ENCODE data around the gene LRRC3C. TPM values are rescaled to one million over a fixed set of nuclear protein-coding genes. Genes with fewer than 3 reads are reported as not detected.

The LRRC3C gene
- total and polyA plus RNA-seq, 2 donors (not counting 1 experiment from before 2014, with no cell fraction given): 0.12 TPM; not detected in 1

- H3K27ac Mint-ChIP-seq: peak overlapping the region; percentile 87
- ChIA-PET POLR2A (no interaction called here), CTCF (interaction anchor here (1.2 to 1.9 kb wide), 3 partner anchors 8 to 54 kb away, joined by 3 to 7 read pairs (median 5); partner anchors contain the start of gene GSDMB)
- Histone ChIP-seq H3K36me3 (replicated peaks in 1 of 2; ENCODE audit: control extremely low read depth in 1 of 2, control insufficient read depth in 1 of 2, extremely low read depth in 1 of 2, insufficient read depth in 2 of 2, low read length in 1 of 2) (peaks cover 0 to 31% of the 10 kb centered on the region in 2 experiments), H3K4me3 (ENCODE audit: control extremely low read depth in 1 of 5, extremely low read depth in 1 of 5, insufficient read depth in 1 of 5, low read depth in 2 of 5, low read length in 4 of 5) (peak overlapping the region; percentile 52 to 93 (median 79)), H3K27ac (ENCODE audit: low read length in 2 of 2) (peak overlapping the region in 1 of 2 donors; percentile 73), H3K9me3 (ENCODE audit: control extremely low read depth in 1 of 3, control insufficient read depth in 2 of 3, insufficient read depth in 1 of 3, low read length in 2 of 3) (no peaks in the 10 kb centered on the region), H3K27me3 (replicated peaks in 1 of 4; ENCODE audit: control extremely low read depth in 1 of 4, control insufficient read depth in 3 of 4, insufficient read depth in 4 of 4, low read length in 3 of 4) (no peaks in the 10 kb centered on the region), H3K9ac (ENCODE audit: low read length) (peak overlapping the region; percentile 81), H4K20me1 (ENCODE audit: control insufficient read depth, insufficient read depth, low read length, poor library complexity, severe bottlenecking) (peaks cover 51% of the 10 kb centered on the region), H2AFZ (ENCODE audit: insufficient read depth, low read depth, low read length, poor library complexity, severe bottlenecking) (no peak overlapping the region), H3K79me2 (ENCODE audit: control insufficient read depth, insufficient read depth, low read length) (peaks cover 59% of the 10 kb centered on the region), H3K4me1 (ENCODE audit: control insufficient read depth in 2 of 2, insufficient read depth in 2 of 2, low read length in 2 of 2) (peaks cover 41 to 42% of the 10 kb centered on the region in 2 donors), H3K4me2 (replicated peaks; ENCODE audit: low read depth, low read length, poor library complexity, severe bottlenecking) (peak overlapping the region; percentile 89)
- H3K4me3 Mint-ChIP-seq: peak overlapping the region; percentile 92
- DNase-seq (no peak), ATAC-seq (ENCODE audit: low read depth) (no peak)
- H3K27me3 Mint-ChIP-seq: no peaks in the 10 kb centered on the region
- H3K4me1 Mint-ChIP-seq: peaks cover 45% of the 10 kb centered on the region
- TF ChIP-seq CTCF (IDR thresholded peaks at IDR 0.05) (no peak), EZH2 (IDR thresholded peaks at IDR 0.05; ENCODE audit: borderline replicate concordance, insufficient read depth, low read depth, low read length, poor library complexity, severe bottlenecking) (no peak)
- H3K9me3 Mint-ChIP-seq (ENCODE audit: insufficient read depth): no peaks in the 10 kb centered on the region
- 20% methylated on average over 3 of the region's 4 CpGs for WGBS (ENCODE audit: insufficient coverage)
- intact Hi-C loops (cut with micrococcal nuclease): loop anchor here (2.0 to 10.0 kb wide), 4 partner anchors 53 to 474 kb away; partner anchors contain the start of gene MED1
These were observed 1.4 kb upstream of the LRRC3C start for GRCh38 chr17:39926135-39926587.

DNA sequence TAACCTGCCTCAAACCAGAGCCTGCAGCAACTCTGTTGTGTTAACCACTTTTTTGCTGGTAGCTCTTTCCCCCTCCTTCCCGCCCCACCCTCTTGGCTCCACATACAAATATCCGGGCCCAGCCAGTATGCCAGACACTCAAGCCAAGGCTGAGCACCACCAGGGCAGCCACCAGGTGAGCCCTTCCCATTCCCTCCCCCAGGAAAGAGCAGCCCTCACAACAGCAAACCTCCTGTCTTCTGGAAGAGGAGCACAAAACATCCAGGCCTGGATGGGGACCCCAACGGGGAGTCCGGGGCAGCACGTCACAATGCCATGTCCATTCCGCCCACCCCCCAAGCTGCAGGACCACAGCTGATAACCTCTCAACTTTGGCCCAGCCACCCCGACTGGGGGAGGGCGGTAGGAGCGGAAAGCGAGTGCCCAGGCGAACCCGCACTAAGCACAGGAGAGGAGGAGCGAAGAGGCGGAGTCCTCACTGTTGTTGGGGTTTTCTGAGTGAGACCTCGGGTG lies 888 bp upstream of the LRRC3C start:
- Mint-ChIP-seq H3K27ac (peak overlapping the region; percentile 87), H3K27me3 (no peaks in the 10 kb centered on the region), H3K9me3 (ENCODE audit: insufficient read depth) (no peaks in the 10 kb centered on the region), H3K4me3 (peak overlapping the region; percentile 92), H3K4me1 (peaks cover 40% of the 10 kb centered on the region)
- H2AFZ ChIP-seq (ENCODE audit: insufficient read depth, low read depth, low read length, poor library complexity, severe bottlenecking): peak overlapping the region; percentile 85
- whole genome bisulfite sequencing (ENCODE audit: insufficient coverage): 3% methylated on average over 15 of the region's 15 CpGs
- H3K27ac ChIP-seq (ENCODE audit: low read length in 2 of 2): peak overlapping the region; percentile 46 to 73
- peaks cover 0 to 27% of the 10 kb centered on the region in 2 experiments for H3K36me3 ChIP-seq (replicated peaks in 1 of 2; ENCODE audit: control extremely low read depth in 1 of 2, control insufficient read depth in 1 of 2, extremely low read depth in 1 of 2, insufficient read depth in 2 of 2, low read length in 1 of 2)
- peak overlapping the region; percentile 52 to 93 (median 79) for H3K4me3 ChIP-seq (ENCODE audit: control extremely low read depth in 1 of 5, extremely low read depth in 1 of 5, insufficient read depth in 1 of 5, low read depth in 2 of 5, low read length in 4 of 5)
- no peaks in the 10 kb centered on the region for H3K9me3 ChIP-seq (ENCODE audit: control extremely low read depth in 1 of 3, control insufficient read depth in 2 of 3, insufficient read depth in 1 of 3, low read length in 2 of 3)
- TF ChIP-seq EZH2 (IDR thresholded peaks at IDR 0.05; ENCODE audit: borderline replicate concordance, insufficient read depth, low read depth, low read length, poor library complexity, severe bottlenecking) (no peak), CTCF (IDR thresholded peaks at IDR 0.05) (no peak)
- intact Hi-C loops (cut with micrococcal nuclease): loop anchor here (1.0 to 10.0 kb wide), 8 partner anchors 27 to 474 kb away; partner anchors contain the start of genes MED1, MED24, MIEN1 and PSMD3
- H3K4me1 ChIP-seq (ENCODE audit: control insufficient read depth in 2 of 2, insufficient read depth in 2 of 2, low read length in 2 of 2): peaks cover 36 to 37% of the 10 kb centered on the region in 2 donors
- H3K4me2 ChIP-seq (replicated peaks; ENCODE audit: low read depth, low read length, poor library complexity, severe bottlenecking): peak overlapping the region; percentile 89
- H3K9ac ChIP-seq (ENCODE audit: low read length): peak overlapping the region; percentile 81
- H3K27me3 ChIP-seq (replicated peaks in 1 of 4; ENCODE audit: control extremely low read depth in 1 of 4, control insufficient read depth in 3 of 4, insufficient read depth in 4 of 4, low read length in 3 of 4): no peaks in the 10 kb centered on the region
- peaks cover 59% of the 10 kb centered on the region for H3K79me2 ChIP-seq (ENCODE audit: control insufficient read depth, insufficient read depth, low read length)
- POLR2A ChIA-PET: interaction anchor here (0.7 kb wide), 1 partner anchor 239 kb away, joined by 3 read pairs; the partner anchor contains the start of gene PGAP3
- CTCF ChIA-PET: interaction anchor here (1.2 to 1.9 kb wide), 3 partner anchors 8 to 54 kb away, joined by 3 to 7 read pairs (median 5); partner anchors contain the start of gene GSDMB
- ATAC-seq (ENCODE audit: low read depth) (peak; percentile 18), DNase-seq (peak; percentile 46)
- H4K20me1 ChIP-seq (ENCODE audit: control insufficient read depth, insufficient read depth, low read length, poor library complexity, severe bottlenecking): peaks cover 51% of the 10 kb centered on the region

Data from B cell (primary cell).